HG02571 (cell line): ENCODE measurements around the gene EIF3K.
A peak's percentile ranks its signal among the peaks of the same experiment; 100 is the strongest.
"Not testable (repeated sequence)": the region's sequence is repeated elsewhere in the genome, so short reads cannot be mapped to it uniquely, and the experiment has no call there.

ENCODE experiments used
- ATAC-seq: cut with Tn5 transposase; IDR thresholded peaks from one replicate; pipeline ENCODE4 v1.9.1; 2021; ENCODE audit warnings: mild to moderate bottlenecking, moderate library complexity; ENCODE audit not compliant: unreplicated experiment

Gene EIF3K

GRCh38 chr19:38618590-38619360 is at the start of gene EIF3K:
Gene EIF3K (plus strand): TSS chr19:38619188. CDS start chr19:38619269, 81 bp downstream.
- peak; percentile 64 for ATAC-seq

GRCh38 chr19:38569368-38569983 is 49.5 kb upstream of the EIF3K start:
- ATAC-seq, result no peak

- no peak for ATAC-seq
Measured at GRCh38 chr19:38571682-38572081, 47.3 kb upstream of the EIF3K start.

- no peak for ATAC-seq
Measured at GRCh38 chr19:38577826-38578225, 41.2 kb upstream of the EIF3K start.

- ATAC-seq, result not testable (repeated sequence)
Measured at GRCh38 chr19:38579304-38579703, 39.7 kb upstream of the EIF3K start.

GRCh38 chr19:38580080-38580479 is 38.9 kb upstream of the EIF3K start:
- no peak for ATAC-seq

GRCh38 chr19:38583219-38583984 is 35.6 kb upstream of the EIF3K start:
- ATAC-seq, result no peak

- ATAC-seq, result no peak
Measured at GRCh38 chr19:38583985-38584305, 35.0 kb upstream of the EIF3K start.

- no peak for ATAC-seq
Measured at GRCh38 chr19:38587562-38587961, 31.4 kb upstream of the EIF3K start.

GRCh38 chr19:38588041-38588440 is 30.9 kb upstream of the EIF3K start:
- ATAC-seq, result no peak

GRCh38 chr19:38592940-38593339 is 26.0 kb upstream of the EIF3K start:
- no peak for ATAC-seq

- no peak for ATAC-seq
Measured at GRCh38 chr19:38596057-38596981, 22.7 kb upstream of the EIF3K start.

GRCh38 chr19:38597075-38597474 is 21.9 kb upstream of the EIF3K start:
- no peak for ATAC-seq

- no peak for ATAC-seq
Measured at GRCh38 chr19:38599722-38600121, 19.3 kb upstream of the EIF3K start.

- ATAC-seq, result not testable (repeated sequence)
Measured at GRCh38 chr19:38602856-38603255, 16.1 kb upstream of the EIF3K start.

GRCh38 chr19:38606131-38606530 is 12.9 kb upstream of the EIF3K start:
- ATAC-seq, result no peak

- ATAC-seq, result no peak
Measured at GRCh38 chr19:38614289-38614688, 4.7 kb upstream of the EIF3K start.

- ATAC-seq, result no peak
Measured at GRCh38 chr19:38615007-38615581, 3.9 kb upstream of the EIF3K start.

GRCh38 chr19:38616265-38616664 is 2.7 kb upstream of the EIF3K start:
- ATAC-seq, result no peak

- ATAC-seq, result no peak
Measured at GRCh38 chr19:38617283-38617763, 1.7 kb upstream of the EIF3K start.
